Esophagus muscularis mucosa (tissue), 4 donors: ENCODE data around the gene ZNF157. TPM values are rescaled to one million over a fixed set of nuclear protein-coding genes. Genes with fewer than 3 reads are reported as not detected.

Source experiments
- DNase-seq: peaks from one replicate; pipeline ENCODE4 v3.0.0-alpha.2; 2017; ENCODE audit errors: extremely low spot score
- H3K27ac ChIP-seq, 4 donors: fragments of 200-600 bp; sonication (generic); replicated peaks in 1 of 4; 1 replicate in 3 of 4; 2 replicates in 1 of 4; pipeline ENCODE4 v1.5.1; 2016 to 2019; ENCODE audit warnings: mild to moderate bottlenecking in 1 of 4
- H3K27me3 ChIP-seq, 4 donors: fragments of 200-600 bp; sonication (generic); one replicate each; pipeline versions ENCODE4 v1.5.1 to v1.6.0; 2016 to 2019
- H3K36me3 ChIP-seq, 4 donors: fragments of 200-600 bp; sonication (generic); one replicate each; pipeline ENCODE4 v1.5.1; 2016 to 2019
- H3K4me1 ChIP-seq, 4 donors: fragments of 200-600 bp; sonication (generic); one replicate each; pipeline ENCODE4 v1.5.1; 2016 to 2019
- H3K4me3 ChIP-seq, 4 donors: fragments of 200-600 bp; sonication (generic); 1 replicate in 2 of 4; 2 replicates in 2 of 4; pipeline ENCODE4 v1.5.1; 2016 to 2019; ENCODE audit warnings: mild to moderate bottlenecking in 4 of 4, moderate library complexity in 1 of 4
- H3K9me3 ChIP-seq, 4 donors: fragments of 200-600 bp; sonication (generic); 1 replicate in 3 of 4; 2 replicates in 1 of 4; pipeline ENCODE4 v1.5.1; 2016 to 2019
- EP300 ChIP-seq: sonication (generic); formaldehyde crosslinking; IDR thresholded peaks from one replicate; pipeline ENCODE4 v1.6.1; 2017; ENCODE audit warnings: antibody characterized with exemption
- POLR2A ChIP-seq: fragments of 450-650 bp; IDR thresholded peaks from one replicate; pipeline ENCODE4 v1.6.1; 2017; ENCODE audit warnings: antibody characterized with exemption, moderate library complexity, mild to moderate bottlenecking, low read depth
- POLR2AphosphoS5 ChIP-seq, 2 donors: sonication (generic); formaldehyde crosslinking; IDR thresholded peaks; one replicate each; pipeline ENCODE4 v1.6.1; 2017; ENCODE audit warnings: antibody characterized with exemption in 2 of 2
- WGBS: methylation state at CpG from one replicate; pipeline ENCODE4 v1.1.5; 2018; 5-methylcytosine and 5-hydroxymethylcytosine counted together
- intact Hi-C: fragments of 100-400 bp; cut with DNase I; formaldehyde crosslinking; loops from one replicate; pipeline ENCODE4 v1.15.1; 2023
- total RNA-seq, 4 donors: library from RNA; depleted of rRNA; stranded (reverse); fragments of >200 nt; gene quantifications; one replicate each; pipeline versions ENCODE4 v1.1.0 to v1.2.1, GENCODE V29; 2016
- TF ChIP-seq, protein P1 (sequence below), 3 experiments: fragments of 200-600 bp in 2 of 3; fragments of 450-650 bp in 1 of 3; sonication (generic) in 2 of 3; IDR thresholded peaks; one replicate each; pipeline ENCODE4 v1.5.1; 2017 to 2019; ENCODE audit warnings: antibody characterized with exemption in 3 of 3, mild to moderate bottlenecking in 2 of 3, moderate library complexity in 1 of 3

Gene ZNF157
- total RNA-seq, 4 donors from 2014 or later = 0.17 to 0.42 (median 0.19) TPM; not detected in 1

GRCh38 chrX:47422444-47422843 lies 52.1 kb downstream of the ZNF157 start:
- no peaks in the 10 kb centered on the region for H3K4me1 ChIP-seq
- 82% methylated on average over 2 of the region's 2 CpGs for WGBS
- H3K36me3 ChIP-seq = no peaks in the 10 kb centered on the region
- intact Hi-C loops = no loop called here
- H3K9me3 ChIP-seq = no peaks in the 10 kb centered on the region
- H3K4me3 ChIP-seq = no peak overlapping the region
- DNase-seq = no peak
- no peak overlapping the region for H3K27ac ChIP-seq
- TF ChIP-seq POLR2A (no peak), POLR2AphosphoS5 (IDR thresholded peaks at IDR 0.05) (no peak), EP300 (no peak)
- TF ChIP-seq, protein P1, sequence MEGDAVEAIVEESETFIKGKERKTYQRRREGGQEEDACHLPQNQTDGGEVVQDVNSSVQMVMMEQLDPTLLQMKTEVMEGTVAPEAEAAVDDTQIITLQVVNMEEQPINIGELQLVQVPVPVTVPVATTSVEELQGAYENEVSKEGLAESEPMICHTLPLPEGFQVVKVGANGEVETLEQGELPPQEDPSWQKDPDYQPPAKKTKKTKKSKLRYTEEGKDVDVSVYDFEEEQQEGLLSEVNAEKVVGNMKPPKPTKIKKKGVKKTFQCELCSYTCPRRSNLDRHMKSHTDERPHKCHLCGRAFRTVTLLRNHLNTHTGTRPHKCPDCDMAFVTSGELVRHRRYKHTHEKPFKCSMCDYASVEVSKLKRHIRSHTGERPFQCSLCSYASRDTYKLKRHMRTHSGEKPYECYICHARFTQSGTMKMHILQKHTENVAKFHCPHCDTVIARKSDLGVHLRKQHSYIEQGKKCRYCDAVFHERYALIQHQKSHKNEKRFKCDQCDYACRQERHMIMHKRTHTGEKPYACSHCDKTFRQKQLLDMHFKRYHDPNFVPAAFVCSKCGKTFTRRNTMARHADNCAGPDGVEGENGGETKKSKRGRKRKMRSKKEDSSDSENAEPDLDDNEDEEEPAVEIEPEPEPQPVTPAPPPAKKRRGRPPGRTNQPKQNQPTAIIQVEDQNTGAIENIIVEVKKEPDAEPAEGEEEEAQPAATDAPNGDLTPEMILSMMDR (IDR thresholded peaks at IDR 0.05) = no peak
- no peaks in the 10 kb centered on the region for H3K27me3 ChIP-seq

DNA sequence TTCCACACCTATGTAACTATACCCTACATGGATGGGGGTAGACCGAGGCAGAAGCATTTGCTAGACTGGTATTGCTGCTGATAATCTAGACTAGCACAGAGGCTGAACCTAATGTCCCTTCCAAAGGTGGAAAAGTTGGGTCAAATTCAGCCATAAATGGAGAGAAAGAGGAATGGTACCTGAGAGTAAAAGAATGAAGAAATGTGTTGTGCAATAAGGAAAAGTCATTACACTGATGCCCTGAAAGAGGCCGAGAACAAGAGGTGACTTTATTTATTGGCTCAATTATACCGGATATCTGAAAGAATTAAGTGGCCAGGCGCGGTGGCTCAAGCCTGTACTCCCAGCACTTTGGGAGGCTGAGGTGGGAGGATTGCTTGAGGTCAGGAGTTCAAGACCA lies 60.5 kb downstream of the ZNF157 start:
- no peak overlapping the region for H3K4me3 ChIP-seq
- 88% methylated on average over 5 of the region's 5 CpGs for WGBS
- no peaks in the 10 kb centered on the region for H3K9me3 ChIP-seq
- H3K36me3 ChIP-seq = no peaks in the 10 kb centered on the region
- DNase-seq = no peak
- H3K27me3 ChIP-seq = no peaks in the 10 kb centered on the region
- TF ChIP-seq POLR2AphosphoS5 (IDR thresholded peaks at IDR 0.05) = no peak
- no peak for TF ChIP-seq POLR2A
- no peak for TF ChIP-seq EP300
- TF ChIP-seq, protein P1 (IDR thresholded peaks at IDR 0.05) = no peak
- no peak overlapping the region for H3K27ac ChIP-seq
- H3K4me1 ChIP-seq = no peaks in the 10 kb centered on the region
- intact Hi-C loops = no loop called here

GRCh38 chrX:47446431-47446830 lies 76.1 kb downstream of the ZNF157 start:
- no peaks in the 10 kb centered on the region for H3K4me1 ChIP-seq
- WGBS = 88% methylated on average over 2 of the region's 2 CpGs
- H3K27me3 ChIP-seq = peaks cover 0 to 1% (median 0%) of the 10 kb centered on the region in 4 donors
- H3K9me3 ChIP-seq = peaks cover 0 to 41% (median 2%) of the 10 kb centered on the region in 4 donors
- intact Hi-C loops = no loop called here
- TF ChIP-seq POLR2AphosphoS5 (IDR thresholded peaks at IDR 0.05) (no peak), POLR2A (no peak), EP300 (no peak)
- TF ChIP-seq, protein P1 (IDR thresholded peaks at IDR 0.05) = no peak
- peaks cover 0 to 35% (median 21%) of the 10 kb centered on the region in 4 donors for H3K36me3 ChIP-seq
- no peak overlapping the region for H3K27ac ChIP-seq
- H3K4me3 ChIP-seq = no peak overlapping the region
- no peak for DNase-seq

GRCh38 chrX:47446971-47447370 lies 76.6 kb downstream of the ZNF157 start:
- Histone ChIP-seq H3K27me3 (peaks cover 0 to 5% (median 0%) of the 10 kb centered on the region in 4 donors), H3K27ac (no peak overlapping the region), H3K4me1 (no peaks in the 10 kb centered on the region), H3K9me3 (peaks cover 0 to 36% (median 2%) of the 10 kb centered on the region in 4 donors), H3K36me3 (peaks cover 0 to 40% (median 25%) of the 10 kb centered on the region in 4 donors), H3K4me3 (no peak overlapping the region)
- TF ChIP-seq, protein P1 (IDR thresholded peaks at IDR 0.05) = no peak
- TF ChIP-seq EP300 (no peak), POLR2A (no peak), POLR2AphosphoS5 (IDR thresholded peaks at IDR 0.05) (no peak)
- 91% methylated on average over 2 of the region's 2 CpGs for WGBS
- no peak for DNase-seq
- intact Hi-C loops = no loop called here

- WGBS = 89% methylated on average over 11 of the region's 11 CpGs
- no peak for TF ChIP-seq POLR2AphosphoS5 (IDR thresholded peaks at IDR 0.05)
- TF ChIP-seq, protein P1 (IDR thresholded peaks at IDR 0.05) = no peak
- no peak for TF ChIP-seq EP300
- TF ChIP-seq POLR2A = no peak
- Histone ChIP-seq H3K4me3 (no peak overlapping the region), H3K27me3 (peaks cover 0 to 5% (median 0%) of the 10 kb centered on the region in 4 donors), H3K4me1 (no peaks in the 10 kb centered on the region), H3K27ac (no peak overlapping the region), H3K9me3 (peaks cover 0 to 35% (median 2%) of the 10 kb centered on the region in 4 donors), H3K36me3 (peaks cover 2 to 46% (median 28%) of the 10 kb centered on the region in 4 donors)
- DNase-seq = no peak
- intact Hi-C loops = no loop called here
Observed at GRCh38 chrX:47447607-47448006, 77.2 kb downstream of the ZNF157 start.
